NCI-H1092 (cell line): ENCODE measurements around the gene KCNJ6.

Source experiments
- DNase-seq: peaks from one replicate; lab custom pipeline; 2025; lab: John Stamatoyannopoulos, UW

The KCNJ6 gene

GRCh38 chr21:37865156-37865555 is 51.1 kb downstream of the KCNJ6 start:
- no peak for DNase-seq

GRCh38 chr21:37863842-37864241 is 52.4 kb downstream of the KCNJ6 start:
- no peak for DNase-seq

GRCh38 chr21:37862536-37862935 is 53.7 kb downstream of the KCNJ6 start:
- peak; percentile 20 for DNase-seq

GRCh38 chr21:37861561-37861960 is 54.7 kb downstream of the KCNJ6 start:
- DNase-seq, result no peak

- no peak for DNase-seq
Observed at GRCh38 chr21:37860416-37860815, 55.8 kb downstream of the KCNJ6 start.

- no peak for DNase-seq
Observed at GRCh38 chr21:37855647-37856625, 60.3 kb downstream of the KCNJ6 start.

GRCh38 chr21:37855271-37855646 is 61.0 kb downstream of the KCNJ6 start:
- DNase-seq, result no peak

GRCh38 chr21:37849506-37850102 is 66.7 kb downstream of the KCNJ6 start:
- no peak for DNase-seq

- DNase-seq, result no peak
Observed at GRCh38 chr21:37848721-37849490, 67.4 kb downstream of the KCNJ6 start.

- peak; percentile 43 for DNase-seq
Observed at GRCh38 chr21:37845535-37845934, 70.7 kb downstream of the KCNJ6 start.

GRCh38 chr21:37843191-37843590 is 73.1 kb downstream of the KCNJ6 start:
- DNase-seq, result no peak

- DNase-seq, result no peak
Observed at GRCh38 chr21:37842163-37842919, 73.9 kb downstream of the KCNJ6 start.

- DNase-seq, result no peak
Observed at GRCh38 chr21:37837381-37837780, 78.9 kb downstream of the KCNJ6 start.

GRCh38 chr21:37835481-37835880 is 80.8 kb downstream of the KCNJ6 start:
- DNase-seq, result no peak

- DNase-seq, result no peak
Observed at GRCh38 chr21:37833301-37833700, 83.0 kb downstream of the KCNJ6 start.

- no peak for DNase-seq
Observed at GRCh38 chr21:37829447-37829846, 86.8 kb downstream of the KCNJ6 start.

GRCh38 chr21:37828991-37829390 is 87.3 kb downstream of the KCNJ6 start:
- no peak for DNase-seq

GRCh38 chr21:37828556-37828955 is 87.7 kb downstream of the KCNJ6 start:
- no peak for DNase-seq

GRCh38 chr21:37827913-37828312 is 88.3 kb downstream of the KCNJ6 start:
- no peak for DNase-seq

GRCh38 chr21:37821786-37822450 is 94.3 kb downstream of the KCNJ6 start:
- DNase-seq, result no peak

- DNase-seq, result no peak
Observed at GRCh38 chr21:37821092-37821491, 95.2 kb downstream of the KCNJ6 start.
